Ishikawa (cell line): ENCODE data around the gene ST3GAL3.

Source experiments
- CEBPB ChIP-seq: IDR thresholded peaks from 2 replicates; pipeline ENCODE4 v1.6.1; 2012
- CREB1 ChIP-seq: IDR thresholded peaks from 2 replicates; pipeline ENCODE4 v1.6.1; 2012; ENCODE audit warnings: low read depth
- EGR1 ChIP-seq: IDR thresholded peaks from 2 replicates; pipeline ENCODE4 v1.6.1; 2012
- EP300 ChIP-seq: IDR thresholded peaks from 2 replicates; pipeline ENCODE4 v1.6.1; 2012; ENCODE audit warnings: borderline replicate concordance
- FOXM1 ChIP-seq: IDR thresholded peaks from 2 replicates; pipeline ENCODE4 v1.6.1; 2012; ENCODE audit warnings: low read depth, borderline replicate concordance
- MAX ChIP-seq: IDR thresholded peaks from 2 replicates; pipeline ENCODE4 v1.6.1; 2012
- NFIC ChIP-seq: IDR thresholded peaks from 2 replicates; pipeline ENCODE4 v1.6.1; 2012
- RAD21 ChIP-seq: IDR thresholded peaks from 2 replicates; pipeline ENCODE4 v1.6.1; 2012; ENCODE audit warnings: low read depth
- REST ChIP-seq: IDR thresholded peaks from 2 replicates; pipeline ENCODE4 v1.6.1; 2012; ENCODE audit warnings: low read depth, mild to moderate bottlenecking
- TAF1 ChIP-seq: IDR thresholded peaks from 2 replicates; pipeline ENCODE4 v1.6.1; 2012; ENCODE audit warnings: low read depth, mild to moderate bottlenecking
- TCF12 ChIP-seq: IDR thresholded peaks from 2 replicates; pipeline ENCODE4 v1.6.1; 2012; ENCODE audit warnings: low read depth
- TEAD4 ChIP-seq: IDR thresholded peaks from 2 replicates; pipeline ENCODE4 v1.6.1; 2012
- YY1 ChIP-seq: IDR thresholded peaks from 2 replicates; pipeline ENCODE4 v1.6.1; 2012; ENCODE audit warnings: low read depth
- ZBTB7A ChIP-seq: IDR thresholded peaks from 2 replicates; pipeline ENCODE4 v1.6.1; 2012; ENCODE audit warnings: low read depth
- TF ChIP-seq, protein P1 (sequence below): IDR thresholded peaks from 2 replicates; pipeline ENCODE4 v1.6.1; 2012

The ST3GAL3 gene

GRCh38 chr1:43711524-43712386, 4.4 kb downstream of the ST3GAL3 start:
- no peak for TF ChIP-seq TEAD4
- no peak for TF ChIP-seq CREB1
- TF ChIP-seq TAF1: no peak
- TF ChIP-seq, protein P1, sequence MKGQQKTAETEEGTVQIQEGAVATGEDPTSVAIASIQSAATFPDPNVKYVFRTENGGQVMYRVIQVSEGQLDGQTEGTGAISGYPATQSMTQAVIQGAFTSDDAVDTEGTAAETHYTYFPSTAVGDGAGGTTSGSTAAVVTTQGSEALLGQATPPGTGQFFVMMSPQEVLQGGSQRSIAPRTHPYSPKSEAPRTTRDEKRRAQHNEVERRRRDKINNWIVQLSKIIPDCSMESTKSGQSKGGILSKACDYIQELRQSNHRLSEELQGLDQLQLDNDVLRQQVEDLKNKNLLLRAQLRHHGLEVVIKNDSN: no peak
- TF ChIP-seq MAX: no peak
- no peak for TF ChIP-seq TCF12
- TF ChIP-seq EP300: no peak
- TF ChIP-seq FOXM1: no peak
- no peak for TF ChIP-seq EGR1
- TF ChIP-seq CEBPB: no peak
- no peak for TF ChIP-seq RAD21

GRCh38 chr1:43716559-43717281, 9.4 kb downstream of the ST3GAL3 start:
- no peak for TF ChIP-seq TEAD4
- no peak for TF ChIP-seq EP300
- TF ChIP-seq TAF1: no peak
- no peak for TF ChIP-seq EGR1
- TF ChIP-seq MAX: no peak
- TF ChIP-seq NFIC: no peak

- TF ChIP-seq REST (no peak), EGR1 (no peak), TEAD4 (no peak), RAD21 (no peak), ZBTB7A (no peak), CREB1 (no peak), NFIC (no peak), EP300 (no peak), CEBPB (no peak), TCF12 (no peak), FOXM1 (no peak), MAX (no peak), YY1 (no peak), TAF1 (no peak)
- TF ChIP-seq, protein P1: no peak
These were observed 11.7 kb downstream of the ST3GAL3 start for GRCh38 chr1:43719063-43719462.

GRCh38 chr1:43722810-43723209, 15.5 kb downstream of the ST3GAL3 start:
- TF ChIP-seq CREB1 (no peak), MAX (no peak), TAF1 (no peak), EP300 (no peak), RAD21 (no peak), ZBTB7A (no peak), FOXM1 (no peak), TCF12 (no peak)

DNA sequence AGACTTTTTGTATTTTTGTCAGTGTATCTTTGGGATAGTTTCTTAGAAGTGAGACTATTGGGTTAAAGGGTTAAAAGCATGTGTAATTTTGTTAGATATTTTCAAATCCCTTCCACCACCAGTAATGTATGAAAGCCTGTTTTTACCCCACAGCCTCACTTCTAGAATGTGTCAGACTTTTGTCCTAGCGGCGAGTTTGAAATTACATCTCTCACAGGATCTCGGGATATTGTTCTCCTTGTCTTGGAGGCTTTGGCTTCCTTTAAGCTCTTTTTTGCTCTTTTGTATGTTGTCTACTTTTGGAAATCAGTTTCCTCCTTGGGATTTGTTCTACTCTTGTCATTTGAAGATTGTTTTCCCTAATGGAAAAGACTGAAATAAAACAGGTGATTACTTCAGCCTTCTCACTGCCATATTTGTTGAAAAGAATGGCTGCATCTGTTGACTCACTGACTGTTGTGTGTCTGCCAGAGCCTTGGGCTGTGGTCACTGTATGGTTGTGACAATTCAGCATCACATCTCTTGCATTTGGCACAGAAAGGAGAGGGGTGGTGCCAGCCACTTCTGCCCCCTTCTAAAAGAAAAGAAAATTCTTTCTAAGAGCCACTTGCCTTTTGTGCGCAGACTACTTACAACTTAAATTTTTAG, 22.6 kb downstream of the ST3GAL3 start:
- TF ChIP-seq TAF1 (no peak), CEBPB (no peak), TCF12 (no peak), TEAD4 (no peak)

- TF ChIP-seq, protein P1: no peak
- no peak for TF ChIP-seq MAX
- TF ChIP-seq FOXM1: no peak
- TF ChIP-seq EGR1: no peak
- no peak for TF ChIP-seq ZBTB7A
- no peak for TF ChIP-seq NFIC
- no peak for TF ChIP-seq TCF12
- TF ChIP-seq CEBPB: no peak
- no peak for TF ChIP-seq TAF1
- no peak for TF ChIP-seq TEAD4
- no peak for TF ChIP-seq EP300
- no peak for TF ChIP-seq REST
- TF ChIP-seq YY1: no peak
- no peak for TF ChIP-seq CREB1
These were observed 24.7 kb downstream of the ST3GAL3 start for GRCh38 chr1:43731867-43732531.
